Effector memory CD4-positive, alpha-beta T cell (primary cell): ENCODE measurements around the gene OR1I1.
"Not testable (repeated sequence)": the region's sequence is repeated elsewhere in the genome, so short reads cannot be mapped to it uniquely, and the experiment has no call there.

Experiments used
- DNase-seq, 3 donors: peaks; one replicate each; pipeline ENCODE4 v3.0.0-alpha.2; 2020
- H3K27ac ChIP-seq: 2 replicates; pipeline ENCODE4 v1.7.0; 2013; ENCODE audit warnings: mild to moderate bottlenecking, low read length, moderate library complexity; ENCODE audit not compliant: insufficient read depth, poor library complexity, severe bottlenecking
- H3K27me3 ChIP-seq: replicated peaks from 2 replicates; pipeline ENCODE4 v1.7.0; 2013; ENCODE audit warnings: mild to moderate bottlenecking, low read length; ENCODE audit not compliant: insufficient read depth, control insufficient read depth, poor library complexity, severe bottlenecking
- H3K36me3 ChIP-seq: 2 replicates; pipeline ENCODE4 v1.7.0; 2013; ENCODE audit warnings: mild to moderate bottlenecking, low read length, moderate library complexity; ENCODE audit not compliant: control insufficient read depth, insufficient read depth
- H3K4me1 ChIP-seq: 2 replicates; pipeline ENCODE4 v1.7.0; 2013; ENCODE audit warnings: low read length, mild to moderate bottlenecking; ENCODE audit not compliant: control insufficient read depth, insufficient read depth, poor library complexity, severe bottlenecking
- H3K4me3 ChIP-seq: 2 replicates; pipeline ENCODE4 v1.7.0; 2013; ENCODE audit warnings: low read length, low read depth, mild to moderate bottlenecking; ENCODE audit not compliant: insufficient read depth, poor library complexity, severe bottlenecking
- H3K9me3 ChIP-seq: 2 replicates; pipeline ENCODE4 v1.7.0; 2013; ENCODE audit warnings: mild to moderate bottlenecking, low read length, moderate library complexity; ENCODE audit not compliant: control insufficient read depth

The OR1I1 gene

GRCh38 chr19:15096223-15096622 is 14.2 kb downstream of the OR1I1 start:
- DNase-seq, result no peak
- Histone ChIP-seq H3K4me3 (no peak overlapping the region), H3K36me3 (no peaks in the 10 kb centered on the region), H3K4me1 (no peaks in the 10 kb centered on the region), H3K27ac (no peak overlapping the region), H3K9me3 (no peaks in the 10 kb centered on the region), H3K27me3 (no peaks in the 10 kb centered on the region)

DNA sequence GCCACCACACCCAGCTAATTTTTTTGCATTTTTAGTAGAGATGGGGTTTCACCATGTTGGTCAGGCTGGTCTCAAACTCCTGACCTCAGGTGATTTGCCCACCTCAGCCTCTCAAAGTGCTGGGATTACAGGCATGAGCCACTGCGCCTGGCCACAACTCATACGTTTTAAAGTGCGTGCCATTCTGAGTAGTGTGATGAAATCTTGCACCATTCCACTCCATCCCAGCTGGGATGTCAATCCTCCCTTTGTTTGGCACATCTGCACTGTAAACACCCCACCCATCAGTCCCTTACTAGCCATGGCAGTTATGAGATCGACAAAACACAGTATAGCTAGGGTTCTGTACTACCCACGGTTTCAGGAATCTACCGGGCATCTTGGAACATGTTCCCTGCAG is 16.0 kb downstream of the OR1I1 start:
- not testable (repeated sequence) for DNase-seq, H3K4me3 ChIP-seq, H3K9me3 ChIP-seq, H3K36me3 ChIP-seq, H3K4me1 ChIP-seq, H3K27me3 ChIP-seq, H3K27ac ChIP-seq

DNA sequence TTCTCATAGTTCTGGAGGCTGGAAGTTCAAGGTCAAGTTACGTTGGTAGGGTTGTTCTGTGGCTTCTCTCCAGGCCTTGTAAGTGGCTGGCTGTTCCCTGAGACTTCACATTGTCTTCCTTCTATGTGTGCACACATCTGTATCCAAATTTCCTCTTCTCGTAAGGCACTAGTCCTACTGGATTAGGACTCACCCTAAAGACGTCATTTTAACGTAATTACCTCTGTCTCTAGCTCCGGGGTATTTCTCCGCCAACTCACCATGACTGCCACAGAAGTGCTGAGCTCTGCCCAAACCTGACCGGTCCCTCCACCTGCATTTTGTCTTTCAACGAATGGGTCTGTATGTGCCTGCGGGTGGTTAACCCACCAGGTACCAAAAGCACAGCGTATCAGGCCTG is 16.4 kb downstream of the OR1I1 start:
- Histone ChIP-seq H3K27me3 (no peaks in the 10 kb centered on the region), H3K9me3 (no peaks in the 10 kb centered on the region), H3K27ac (no peak overlapping the region), H3K4me3 (no peak overlapping the region), H3K4me1 (no peaks in the 10 kb centered on the region), H3K36me3 (no peaks in the 10 kb centered on the region)
- no peak for DNase-seq

DNA sequence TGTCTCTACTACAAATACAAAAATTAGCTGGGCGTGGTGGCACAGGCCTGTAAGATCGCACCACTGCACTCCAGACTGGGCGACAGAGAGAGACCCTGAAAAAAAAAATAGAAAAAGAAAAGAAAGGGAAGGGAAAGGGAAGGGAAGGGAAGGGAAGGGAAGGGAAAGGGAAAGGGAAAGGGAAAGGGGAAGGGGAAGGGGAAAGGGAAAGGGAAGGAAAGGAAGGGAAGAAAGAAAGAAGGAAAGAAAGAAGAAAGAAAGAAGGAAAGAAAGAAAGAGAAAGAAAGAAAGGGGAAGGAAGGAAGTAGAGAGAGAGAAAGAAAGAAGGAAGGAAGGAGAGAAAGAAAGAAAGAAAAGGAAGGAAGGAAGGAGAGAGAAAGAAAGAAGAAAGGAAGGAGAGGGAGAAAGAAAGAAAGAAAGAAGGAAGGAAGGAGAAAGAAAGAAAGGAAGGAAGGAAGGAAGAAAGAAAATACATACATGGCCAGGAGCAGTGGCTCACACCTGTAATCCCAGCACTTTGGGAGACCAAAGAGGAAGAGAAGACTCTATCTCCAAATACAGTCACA is 17.1 kb downstream of the OR1I1 start:
- H3K36me3 ChIP-seq, result no peaks in the 10 kb centered on the region
- peaks cover under 1% of the 10 kb centered on the region for H3K9me3 ChIP-seq
- no peak overlapping the region for H3K4me3 ChIP-seq
- no peaks in the 10 kb centered on the region for H3K4me1 ChIP-seq
- no peak overlapping the region for H3K27ac ChIP-seq
- no peak for DNase-seq
- no peaks in the 10 kb centered on the region for H3K27me3 ChIP-seq

DNA sequence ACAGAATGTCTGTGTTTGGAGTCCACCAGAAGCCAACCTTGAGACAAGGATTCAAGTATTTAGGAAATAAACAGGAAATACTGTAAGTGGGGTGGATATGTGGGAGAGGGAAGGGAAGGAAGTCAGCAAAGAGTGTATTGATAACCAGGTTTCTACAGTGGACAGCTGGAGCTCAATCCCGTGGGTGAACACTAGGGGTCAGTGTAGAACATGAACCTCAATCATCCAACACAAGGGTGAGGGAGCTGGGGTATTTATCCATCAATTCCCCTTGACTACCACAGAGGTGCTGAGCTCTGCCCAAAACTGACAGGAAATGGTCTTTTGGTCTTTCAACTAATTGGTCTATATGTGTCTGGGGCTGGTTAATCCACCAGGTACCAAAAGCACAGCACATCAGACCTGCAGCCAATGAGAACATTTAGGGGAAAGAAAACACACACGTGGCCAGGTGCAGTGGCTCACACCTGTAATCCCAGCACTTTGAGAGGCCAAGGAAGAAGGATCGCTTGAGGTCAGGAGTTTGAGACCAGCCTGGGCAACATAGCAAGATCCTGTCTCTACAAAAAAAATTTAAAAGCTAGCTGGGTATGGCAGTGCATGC is 19.6 kb downstream of the OR1I1 start:
- H3K27ac ChIP-seq, result no peak overlapping the region
- H3K9me3 ChIP-seq, result peaks cover 6% of the 10 kb centered on the region
- peak in 1 of 3 donors; percentile 24 for DNase-seq
- no peaks in the 10 kb centered on the region for H3K4me1 ChIP-seq
- H3K4me3 ChIP-seq, result no peak overlapping the region
- no peaks in the 10 kb centered on the region for H3K27me3 ChIP-seq
- H3K36me3 ChIP-seq, result no peaks in the 10 kb centered on the region

- H3K27me3 ChIP-seq, result no peaks in the 10 kb centered on the region
- no peaks in the 10 kb centered on the region for H3K36me3 ChIP-seq
- H3K4me1 ChIP-seq, result peaks cover 8% of the 10 kb centered on the region
- no peak overlapping the region for H3K4me3 ChIP-seq
- no peak overlapping the region for H3K27ac ChIP-seq
- DNase-seq, result no peak
- peaks cover 6% of the 10 kb centered on the region for H3K9me3 ChIP-seq
Measured at GRCh38 chr19:15104003-15104402, 22.0 kb downstream of the OR1I1 start.

GRCh38 chr19:15104411-15104810 is 22.4 kb downstream of the OR1I1 start:
- DNase-seq, result no peak
- H3K36me3 ChIP-seq, result no peaks in the 10 kb centered on the region

DNA sequence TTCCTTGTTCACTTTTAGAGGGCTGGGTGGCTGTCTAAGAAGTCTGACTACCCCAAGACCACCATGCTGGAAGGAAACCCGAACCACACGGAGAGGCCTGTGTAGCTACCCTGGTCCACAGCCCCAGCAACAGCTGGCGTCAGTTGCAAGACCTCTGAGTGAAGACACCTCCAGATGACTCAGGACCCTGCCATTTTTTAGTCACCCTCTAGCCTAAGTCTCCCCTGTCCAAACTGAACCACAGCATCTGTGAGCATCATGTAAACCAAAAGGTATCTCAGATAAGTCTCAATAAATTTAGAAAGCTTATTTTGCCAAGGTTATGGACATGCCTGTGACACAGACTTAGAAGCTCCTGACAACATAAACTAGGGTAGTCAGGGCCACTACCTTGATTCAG is 23.0 kb downstream of the OR1I1 start:
- Histone ChIP-seq H3K9me3 (peaks cover 6% of the 10 kb centered on the region), H3K27me3 (no peaks in the 10 kb centered on the region), H3K36me3 (no peaks in the 10 kb centered on the region), H3K4me1 (peaks cover 8% of the 10 kb centered on the region), H3K27ac (no peak overlapping the region), H3K4me3 (no peak overlapping the region)
- no peak for DNase-seq

More at GRCh38 chr19:15104411-15104810, 22.4 kb downstream of the OR1I1 start:
- H3K4me3 ChIP-seq, result no peak overlapping the region
- no peak overlapping the region for H3K27ac ChIP-seq
- H3K4me1 ChIP-seq, result peaks cover 8% of the 10 kb centered on the region
- peaks cover 6% of the 10 kb centered on the region for H3K9me3 ChIP-seq
- no peaks in the 10 kb centered on the region for H3K27me3 ChIP-seq

DNA sequence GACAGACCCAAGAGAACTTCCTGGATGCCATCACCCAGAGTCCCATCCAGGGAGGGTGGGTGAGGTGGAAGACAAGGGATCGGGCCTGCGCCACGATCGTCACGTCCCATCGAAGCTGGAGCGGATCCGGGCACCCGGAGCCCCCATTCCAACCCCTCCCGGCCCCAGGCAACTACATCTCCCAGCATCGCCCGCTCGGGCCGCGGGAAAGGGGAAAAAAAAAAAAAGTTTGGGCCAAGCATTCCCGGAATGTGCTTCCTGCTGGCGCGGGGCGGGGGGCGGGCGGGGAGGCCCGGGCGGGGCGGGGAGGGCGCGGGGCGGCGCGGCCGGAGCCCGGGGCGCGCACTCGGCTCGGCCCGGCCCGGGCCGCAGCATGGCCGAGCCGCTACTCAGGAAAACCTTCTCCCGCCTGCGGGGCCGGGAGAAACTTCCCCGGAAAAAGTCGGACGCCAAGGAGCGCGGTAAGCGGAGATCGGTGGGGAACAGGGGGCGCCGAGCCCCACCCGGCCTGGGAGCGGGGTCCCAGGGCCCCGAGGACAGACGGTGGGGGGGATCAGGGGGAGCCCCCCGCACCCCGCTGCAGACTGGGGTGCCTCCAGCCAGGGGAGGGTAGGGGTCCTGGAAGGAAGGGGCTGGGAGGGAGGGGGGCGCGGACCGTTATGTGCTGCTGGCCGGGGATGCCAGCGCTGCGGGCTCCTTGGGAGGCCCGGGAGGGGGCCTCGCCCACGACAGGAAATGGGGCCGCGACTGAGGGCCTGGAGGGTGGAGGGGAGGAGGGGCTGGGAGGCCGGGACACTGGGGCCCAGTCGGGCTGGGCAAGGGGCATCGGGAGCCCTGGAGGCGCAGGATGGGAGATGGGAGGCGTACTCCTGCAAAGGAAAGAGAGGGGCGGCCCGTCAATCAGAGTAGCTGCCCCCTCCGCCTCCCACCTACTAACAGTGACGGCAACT is 25.3 kb downstream of the OR1I1 start, which contains the start of gene SYDE1:
Gene SYDE1 (plus strand): TSS at position 341 of the 950 bp plus-strand sequence. CDS start 33 bp downstream, at position 374.
- H3K4me1 ChIP-seq, result peaks cover 8% of the 10 kb centered on the region
- peak within 1 kb of the TSS; percentile 17 for H3K4me3 ChIP-seq
- no peak for DNase-seq
- H3K27me3 ChIP-seq, result no peaks in the 10 kb centered on the region
- no peak within 1 kb of the TSS for H3K27ac ChIP-seq
- peaks cover 6% of the 10 kb centered on the region for H3K9me3 ChIP-seq
- H3K36me3 ChIP-seq, result no peaks in the 10 kb centered on the region
